H1 (cell line): ENCODE data around the gene TPSG1.

Experiments used
- ATF3 ChIP-seq: IDR thresholded peaks from 2 replicates; pipeline ENCODE4 v1.6.1; 2011; ENCODE audit warnings: low read depth, mild to moderate bottlenecking, low read length; ENCODE audit not compliant: insufficient read depth
- CEBPB ChIP-seq: IDR thresholded peaks from 2 replicates; pipeline ENCODE4 v1.6.1; 2012; ENCODE audit warnings: low read depth, low read length
- CREB1 ChIP-seq: IDR thresholded peaks from 2 replicates; pipeline ENCODE4 v1.6.1; 2012; ENCODE audit warnings: inconsistent platforms
- CTCF ChIP-seq, 3 experiments: IDR thresholded peaks; 1 replicate in 2 of 3; 2 replicates in 1 of 3; pipeline versions ENCODE4 v1.5.1 to v1.6.1; 2011; ENCODE audit warnings: low read length in 3 of 3, mild to moderate bottlenecking in 3 of 3, inconsistent platforms in 2 of 3, low read depth in 1 of 3, moderate library complexity in 1 of 3; ENCODE audit not compliant: insufficient read depth in 1 of 3; ENCODE audit errors: control extremely low read depth in 1 of 3
- EP300 ChIP-seq, 2 experiments: IDR thresholded peaks; 1 replicate in 1 of 2; 2 replicates in 1 of 2; pipeline ENCODE4 v1.6.1; 2011 to 2012; ENCODE audit warnings: low read depth in 2 of 2, low read length in 2 of 2, mild to moderate bottlenecking in 2 of 2, borderline replicate concordance in 1 of 2, inconsistent platforms in 1 of 2, moderate library complexity in 1 of 2
- JUND ChIP-seq: IDR thresholded peaks from 2 replicates; pipeline ENCODE4 v1.6.1; 2011; ENCODE audit warnings: mild to moderate bottlenecking, improper control_type of control experiment, low read length
- MAX ChIP-seq: IDR thresholded peaks from 2 replicates; pipeline ENCODE4 v1.6.1; 2012; ENCODE audit warnings: inconsistent platforms
- POLR2A ChIP-seq, 2 experiments: IDR thresholded peaks; 1 replicate in 1 of 2; 2 replicates in 1 of 2; pipeline ENCODE4 v1.6.1; 2011; ENCODE audit warnings: low read depth in 2 of 2, low read length in 2 of 2, mild to moderate bottlenecking in 2 of 2; ENCODE audit errors: control extremely low read depth in 1 of 2
- POLR2AphosphoS5 ChIP-seq: IDR thresholded peaks from 2 replicates; pipeline ENCODE4 v1.6.1; 2011; ENCODE audit warnings: low read depth, low read length
- POU5F1 ChIP-seq: IDR thresholded peaks from 2 replicates; pipeline ENCODE4 v1.6.1; 2011; ENCODE audit warnings: low read depth, mild to moderate bottlenecking, low read length, moderate library complexity
- RFX5 ChIP-seq: IDR thresholded peaks from 2 replicates; pipeline ENCODE4 v1.6.1; 2011; ENCODE audit warnings: low read depth, low read length, improper control_type of control experiment, borderline replicate concordance
- SP2 ChIP-seq: IDR thresholded peaks from 2 replicates; pipeline ENCODE4 v1.6.1; 2012; ENCODE audit warnings: mild to moderate bottlenecking, low read length, inconsistent platforms
- TAF1 ChIP-seq: IDR thresholded peaks from 2 replicates; pipeline ENCODE4 v1.6.1; 2011; ENCODE audit warnings: mild to moderate bottlenecking, low read depth, low read length
- TCF12 ChIP-seq: IDR thresholded peaks from 2 replicates; pipeline ENCODE4 v1.6.1; 2011; ENCODE audit warnings: low read depth, mild to moderate bottlenecking, low read length

GRCh38 chr16:1178295-1178910 is 46.7 kb downstream of the TPSG1 start:
- TF ChIP-seq JUND: no peak
- TF ChIP-seq RFX5: no peak
- no peak for TF ChIP-seq CTCF (IDR thresholded peaks at IDR 0.05; ENCODE audit: control extremely low read depth in 1 of 3, insufficient read depth in 1 of 3, low read depth in 1 of 3, low read length in 3 of 3)
- TF ChIP-seq SP2: no peak
- no peak for TF ChIP-seq POLR2A (IDR thresholded peaks at IDR 0.05; ENCODE audit: control extremely low read depth in 1 of 2, low read depth in 2 of 2, low read length in 2 of 2)
- no peak for TF ChIP-seq POLR2AphosphoS5
- no peak for TF ChIP-seq CREB1
- no peak for TF ChIP-seq TAF1
- no peak for TF ChIP-seq MAX
- no peak for TF ChIP-seq EP300 (IDR thresholded peaks at IDR 0.05; ENCODE audit: borderline replicate concordance in 1 of 2, low read depth in 2 of 2, low read length in 2 of 2)
- TF ChIP-seq TCF12: no peak
- TF ChIP-seq ATF3: no peak
- TF ChIP-seq CEBPB: no peak
- no peak for TF ChIP-seq POU5F1
